ENCODE data around the gene INSL3.

The INSL3 gene
- 0.95 to 3.9 (median 1.5) reads per million in 9 experiments for total RNA-seq

GRCh38 chr19:17821190-17821589, at the start of gene INSL3:
Gene INSL3, minus strand, starts transcription at chr19:17821519. Its CDS starts 13 bp downstream, at chr19:17821506.
- Mint-ChIP-seq H3K4me3 (no peak within 1 kb of the TSS), H3K9me3 (no peaks in the 10 kb centered on the region), H3K27ac (peak within 1 kb of the TSS in 1 of 2 donors; percentile 58), H3K4me1 (ENCODE audit: low read depth in 2 of 2) (peaks cover 0 to 4% of the 10 kb centered on the region in 2 donors), H3K27me3 (no peaks in the 10 kb centered on the region), H3K36me3 (ENCODE audit: insufficient read depth) (peaks cover 13% of the 10 kb centered on the region)
- DNase-seq, result no peak
- no peak for ATAC-seq (replicated peaks)

- DNase-seq, result no peak
- Mint-ChIP-seq H3K4me3 (no peak overlapping the region), H3K9me3 (no peaks in the 10 kb centered on the region), H3K4me1 (ENCODE audit: low read depth in 2 of 2) (peaks cover 0 to 5% of the 10 kb centered on the region in 2 donors), H3K27ac (no peak overlapping the region), H3K27me3 (peaks cover 0 to 16% of the 10 kb centered on the region in 2 donors), H3K36me3 (ENCODE audit: insufficient read depth) (peaks cover 22% of the 10 kb centered on the region)
- no peak for ATAC-seq (replicated peaks)
These were observed 47.8 kb upstream of the INSL3 start for GRCh38 chr19:17869114-17869608.

GRCh38 chr19:17868669-17869068, 47.4 kb upstream of the INSL3 start:
- Mint-ChIP-seq H3K27ac (no peak overlapping the region), H3K4me1 (ENCODE audit: low read depth in 2 of 2) (peaks cover 0 to 4% of the 10 kb centered on the region in 2 donors), H3K27me3 (peaks cover 0 to 16% of the 10 kb centered on the region in 2 donors), H3K4me3 (no peak overlapping the region), H3K9me3 (no peaks in the 10 kb centered on the region), H3K36me3 (ENCODE audit: insufficient read depth) (peaks cover 27% of the 10 kb centered on the region)
- ATAC-seq (replicated peaks) (no peak), DNase-seq (no peak)

GRCh38 chr19:17866964-17867486, 45.7 kb upstream of the INSL3 start:
- ATAC-seq (replicated peaks) (no peak), DNase-seq (no peak)
- Mint-ChIP-seq H3K36me3 (ENCODE audit: insufficient read depth) (peaks cover 43% of the 10 kb centered on the region), H3K27me3 (peaks cover 0 to 16% of the 10 kb centered on the region in 2 donors), H3K27ac (no peak overlapping the region), H3K9me3 (no peaks in the 10 kb centered on the region), H3K4me1 (ENCODE audit: low read depth in 2 of 2) (peaks cover 0 to 4% of the 10 kb centered on the region in 2 donors), H3K4me3 (no peak overlapping the region)

- DNase-seq, result no peak
- H3K9me3 Mint-ChIP-seq, result no peaks in the 10 kb centered on the region
- no peak for ATAC-seq (replicated peaks)
- H3K27me3 Mint-ChIP-seq, result peaks cover 0 to 11% of the 10 kb centered on the region in 2 donors
- H3K36me3 Mint-ChIP-seq (ENCODE audit: insufficient read depth), result peaks cover 49% of the 10 kb centered on the region
- peaks cover 5% of the 10 kb centered on the region in 2 donors for H3K4me1 Mint-ChIP-seq (ENCODE audit: low read depth in 2 of 2)
- peak overlapping the region in 1 of 2 donors; percentile 86 for H3K27ac Mint-ChIP-seq
- no peak overlapping the region for H3K4me3 Mint-ChIP-seq
These were observed 45.1 kb upstream of the INSL3 start for GRCh38 chr19:17866312-17866963.

GRCh38 chr19:17865364-17866311, 44.3 kb upstream of the INSL3 start:
- ATAC-seq (replicated peaks) (no peak), DNase-seq (no peak)
- Mint-ChIP-seq H3K4me3 (no peak overlapping the region), H3K27me3 (peaks cover 0 to 3% of the 10 kb centered on the region in 2 donors), H3K9me3 (no peaks in the 10 kb centered on the region), H3K36me3 (ENCODE audit: insufficient read depth) (peaks cover 54% of the 10 kb centered on the region), H3K27ac (peak overlapping the region in 1 of 2 donors; percentile 86), H3K4me1 (ENCODE audit: low read depth in 2 of 2) (peaks cover 13% of the 10 kb centered on the region in 2 donors)

GRCh38 chr19:17863520-17864182, 42.3 kb upstream of the INSL3 start:
- H3K27me3 Mint-ChIP-seq, result no peaks in the 10 kb centered on the region
- DNase-seq, result no peak
- no peak overlapping the region for H3K4me3 Mint-ChIP-seq
- H3K4me1 Mint-ChIP-seq (ENCODE audit: low read depth in 2 of 2), result peaks cover 19 to 25% of the 10 kb centered on the region in 2 donors
- peaks cover 69% of the 10 kb centered on the region for H3K36me3 Mint-ChIP-seq (ENCODE audit: insufficient read depth)
- no peak for ATAC-seq (replicated peaks)
- H3K27ac Mint-ChIP-seq, result peak overlapping the region in 1 of 2 donors; percentile 86
- no peaks in the 10 kb centered on the region for H3K9me3 Mint-ChIP-seq

GRCh38 chr19:17862711-17863519, 41.6 kb upstream of the INSL3 start:
- Mint-ChIP-seq H3K4me1 (ENCODE audit: low read depth in 2 of 2) (peaks cover 19 to 25% of the 10 kb centered on the region in 2 donors), H3K9me3 (no peaks in the 10 kb centered on the region), H3K27me3 (no peaks in the 10 kb centered on the region), H3K36me3 (ENCODE audit: insufficient read depth) (peaks cover 64% of the 10 kb centered on the region), H3K4me3 (peak overlapping the region in 1 of 2 donors; percentile 87), H3K27ac (peak overlapping the region in 1 of 2 donors; percentile 86)
- DNase-seq (no peak), ATAC-seq (replicated peaks) (no peak)

GRCh38 chr19:17861542-17862402, 40.5 kb upstream of the INSL3 start:
- H3K27ac Mint-ChIP-seq, result peak overlapping the region; percentile 89 to 92
- H3K36me3 Mint-ChIP-seq (ENCODE audit: insufficient read depth), result peaks cover 64% of the 10 kb centered on the region
- no peak for ATAC-seq (replicated peaks)

GRCh38 chr19:17860993-17861360, 39.7 kb upstream of the INSL3 start:
- Mint-ChIP-seq H3K4me1 (ENCODE audit: low read depth in 2 of 2) (peaks cover 19 to 25% of the 10 kb centered on the region in 2 donors), H3K4me3 (peak overlapping the region; percentile 87 to 93), H3K27ac (peak overlapping the region; percentile 89 to 92), H3K27me3 (no peaks in the 10 kb centered on the region), H3K9me3 (no peaks in the 10 kb centered on the region), H3K36me3 (ENCODE audit: insufficient read depth) (peaks cover 64% of the 10 kb centered on the region)
- ATAC-seq (replicated peaks) (no peak), DNase-seq (no peak)

More at GRCh38 chr19:17861542-17862402, 40.5 kb upstream of the INSL3 start:
- no peak for DNase-seq
- Mint-ChIP-seq H3K4me1 (ENCODE audit: low read depth in 2 of 2) (peaks cover 19 to 25% of the 10 kb centered on the region in 2 donors), H3K27me3 (no peaks in the 10 kb centered on the region), H3K4me3 (peak overlapping the region; percentile 87 to 93), H3K9me3 (no peaks in the 10 kb centered on the region)

GRCh38 chr19:17860331-17860992, 39.1 kb upstream of the INSL3 start:
- no peak for ATAC-seq (replicated peaks)
- peaks cover 22 to 28% of the 10 kb centered on the region in 2 donors for H3K4me1 Mint-ChIP-seq (ENCODE audit: low read depth in 2 of 2)
- H3K36me3 Mint-ChIP-seq (ENCODE audit: insufficient read depth), result peaks cover 61% of the 10 kb centered on the region
- no peaks in the 10 kb centered on the region for H3K9me3 Mint-ChIP-seq
- DNase-seq, result no peak
- H3K27ac Mint-ChIP-seq, result peak overlapping the region; percentile 89 to 92
- no peaks in the 10 kb centered on the region for H3K27me3 Mint-ChIP-seq
- peak overlapping the region; percentile 87 to 93 for H3K4me3 Mint-ChIP-seq

Measured in effector memory CD8-positive, alpha-beta T cell (primary cell).